ENCODE measurements around the gene DMTF1. TPM values are rescaled to one million over a fixed set of nuclear protein-coding genes. Genes with fewer than 3 reads are reported as not detected.

The DMTF1 gene
- total and polyA plus RNA-seq, 9 donors, result 38.2 to 107 (median 78.3) TPM

DNA sequence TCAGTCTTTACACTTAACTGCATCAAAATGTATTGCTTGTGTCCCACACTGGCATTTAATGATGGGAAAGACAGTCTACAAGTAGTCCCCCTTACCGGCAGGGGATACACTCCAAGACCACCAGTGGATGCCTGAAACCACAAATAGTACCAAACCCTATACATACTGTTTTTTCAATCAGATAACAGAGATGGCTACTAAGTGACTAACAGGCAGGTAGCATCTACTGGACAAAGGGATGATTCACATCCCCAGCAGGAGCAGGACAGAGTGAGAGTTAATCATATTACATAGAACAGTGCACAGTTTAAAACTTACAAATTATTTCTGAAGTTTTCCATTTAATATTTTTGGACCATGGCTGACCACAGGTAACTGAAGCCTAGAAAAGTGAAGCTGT is 54.1 kb downstream of the DMTF1 start:
- H3K4me3 ChIP-seq, result no peak overlapping the region
- peaks cover 1% of the 10 kb centered on the region for H3K4me1 ChIP-seq (ENCODE audit: insufficient read depth)
- no peak overlapping the region for H3K27ac ChIP-seq
- H3K27me3 ChIP-seq, result no peaks in the 10 kb centered on the region
- H3K9me3 ChIP-seq, result no peaks in the 10 kb centered on the region
- no peak for DNase-seq
- 95 to 100% (median 100%) methylated on average over 1 of the region's 1 CpG for WGBS, 3 donors
- TF ChIP-seq EP300 (IDR thresholded peaks at IDR 0.05) (no peak), POLR2A (IDR thresholded peaks at IDR 0.05) (no peak)
- TF ChIP-seq, protein P1, sequence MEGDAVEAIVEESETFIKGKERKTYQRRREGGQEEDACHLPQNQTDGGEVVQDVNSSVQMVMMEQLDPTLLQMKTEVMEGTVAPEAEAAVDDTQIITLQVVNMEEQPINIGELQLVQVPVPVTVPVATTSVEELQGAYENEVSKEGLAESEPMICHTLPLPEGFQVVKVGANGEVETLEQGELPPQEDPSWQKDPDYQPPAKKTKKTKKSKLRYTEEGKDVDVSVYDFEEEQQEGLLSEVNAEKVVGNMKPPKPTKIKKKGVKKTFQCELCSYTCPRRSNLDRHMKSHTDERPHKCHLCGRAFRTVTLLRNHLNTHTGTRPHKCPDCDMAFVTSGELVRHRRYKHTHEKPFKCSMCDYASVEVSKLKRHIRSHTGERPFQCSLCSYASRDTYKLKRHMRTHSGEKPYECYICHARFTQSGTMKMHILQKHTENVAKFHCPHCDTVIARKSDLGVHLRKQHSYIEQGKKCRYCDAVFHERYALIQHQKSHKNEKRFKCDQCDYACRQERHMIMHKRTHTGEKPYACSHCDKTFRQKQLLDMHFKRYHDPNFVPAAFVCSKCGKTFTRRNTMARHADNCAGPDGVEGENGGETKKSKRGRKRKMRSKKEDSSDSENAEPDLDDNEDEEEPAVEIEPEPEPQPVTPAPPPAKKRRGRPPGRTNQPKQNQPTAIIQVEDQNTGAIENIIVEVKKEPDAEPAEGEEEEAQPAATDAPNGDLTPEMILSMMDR (IDR thresholded peaks at IDR 0.05), result no peak
- no peaks in the 10 kb centered on the region for H3K36me3 ChIP-seq
- intact Hi-C loops (cut with DNase I), result no loop called here

DNA sequence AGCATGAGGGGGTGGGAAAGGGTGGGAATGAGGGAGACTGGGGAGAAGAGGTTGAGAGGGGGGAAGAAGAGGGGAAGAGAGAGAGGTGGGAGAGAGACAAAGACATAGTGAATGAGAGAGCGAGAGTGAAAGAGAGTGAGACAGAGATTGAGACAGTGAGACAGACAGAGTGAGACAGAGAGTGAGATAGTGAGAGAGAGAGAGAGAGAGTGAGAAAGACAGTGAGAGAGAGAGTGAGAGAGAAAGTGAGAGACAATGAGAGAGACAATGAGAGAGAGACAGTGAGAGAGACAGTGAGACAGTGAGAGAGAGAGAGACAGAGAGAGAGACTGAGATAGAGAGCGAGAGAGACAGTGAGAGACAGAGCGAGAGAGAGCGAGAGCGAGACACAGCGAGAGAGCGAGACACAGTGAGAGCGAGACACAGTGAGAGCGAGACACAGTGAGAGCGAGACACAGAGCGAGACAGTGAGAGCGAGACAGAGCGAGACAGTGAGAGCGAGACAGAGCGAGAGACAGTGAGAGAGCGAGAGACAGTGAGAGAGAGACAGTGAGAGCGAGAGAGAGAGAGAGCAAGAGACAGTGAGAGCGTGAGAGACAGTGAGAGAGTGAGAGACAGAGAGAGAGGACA is 57.2 kb downstream of the DMTF1 start:
- Histone ChIP-seq H3K4me1 (ENCODE audit: insufficient read depth) (peaks cover 3% of the 10 kb centered on the region), H3K4me3 (no peak overlapping the region), H3K27ac (no peak overlapping the region), H3K9me3 (no peaks in the 10 kb centered on the region), H3K36me3 (no peaks in the 10 kb centered on the region), H3K27me3 (no peaks in the 10 kb centered on the region)
- intact Hi-C loops (cut with DNase I), result no loop called here
- no peak for DNase-seq
- WGBS, 3 donors, result 89 to 95% (median 89%) methylated on average over 17 to 18 of the region's 18 CpGs
- TF ChIP-seq, protein P1 (IDR thresholded peaks at IDR 0.05), result no peak
- TF ChIP-seq POLR2A (IDR thresholded peaks at IDR 0.05) (no peak), EP300 (IDR thresholded peaks at IDR 0.05) (no peak)

DNA sequence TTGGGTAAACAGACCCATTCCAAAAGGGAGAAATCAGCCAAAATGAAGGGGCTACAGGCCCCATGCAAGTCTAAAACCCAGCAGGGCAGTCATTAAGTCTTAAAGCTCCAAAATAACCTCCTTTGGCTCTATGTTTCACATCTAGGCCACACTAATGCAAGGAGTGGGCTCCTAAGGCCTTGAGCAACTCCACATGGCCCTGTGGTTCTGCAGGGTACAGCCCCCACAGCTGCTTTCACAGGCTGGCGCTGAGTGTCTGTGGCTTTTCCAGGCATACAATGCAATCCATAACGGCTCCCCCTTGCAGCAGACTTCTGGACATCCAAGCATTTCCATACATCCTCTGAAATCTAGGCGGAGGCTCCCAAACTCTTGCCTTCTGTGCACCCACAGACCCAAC is 58.3 kb downstream of the DMTF1 start:
- intact Hi-C loops (cut with DNase I), result loop anchor here in 1 of 4 donors (10.0 kb wide), 1 partner anchor 56 kb away; the partner anchor contains the start of gene DMTF1
- WGBS, 3 donors, result 80 to 88% (median 86%) methylated on average over 3 of the region's 3 CpGs

DNA sequence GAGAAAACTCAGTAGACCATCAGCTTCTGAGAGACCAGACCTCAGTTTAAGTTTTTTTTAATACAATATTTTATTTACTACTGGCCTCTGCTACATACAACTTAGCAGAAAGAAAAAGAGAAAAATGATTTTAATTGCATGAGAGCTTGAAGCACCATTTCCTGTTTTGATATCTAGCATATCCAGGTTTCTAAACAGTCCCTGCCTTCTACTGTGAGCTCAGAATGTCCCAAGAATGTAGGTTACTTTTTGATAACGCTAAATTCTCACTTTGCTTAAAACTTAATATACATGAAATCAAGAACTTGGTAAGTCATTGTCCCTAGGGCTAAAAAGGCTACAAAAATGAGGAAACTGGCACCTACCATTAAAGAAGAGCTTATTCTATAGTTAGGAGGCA is 60.2 kb downstream of the DMTF1 start:
- DNase-seq, result no peak
- Histone ChIP-seq H3K4me3 (no peak overlapping the region), H3K4me1 (ENCODE audit: insufficient read depth) (peaks cover 1% of the 10 kb centered on the region), H3K27ac (no peak overlapping the region), H3K27me3 (no peaks in the 10 kb centered on the region), H3K9me3 (no peaks in the 10 kb centered on the region), H3K36me3 (no peaks in the 10 kb centered on the region)
- intact Hi-C loops (cut with DNase I), result loop anchor here in 1 of 4 donors (10.0 kb wide), 1 partner anchor 58 kb away; the partner anchor contains the start of gene DMTF1
- TF ChIP-seq EP300 (IDR thresholded peaks at IDR 0.05), result no peak
- TF ChIP-seq POLR2A (IDR thresholded peaks at IDR 0.05), result no peak
- TF ChIP-seq, protein P1 (IDR thresholded peaks at IDR 0.05), result no peak
- 41 to 63% (median 50%) methylated on average over 1 of the region's 1 CpG for WGBS, 3 donors

More for the DNA sequence above, 58.3 kb downstream of the DMTF1 start:
- no peak for DNase-seq
- H3K4me3 ChIP-seq, result no peak overlapping the region
- H3K9me3 ChIP-seq, result no peaks in the 10 kb centered on the region
- no peaks in the 10 kb centered on the region for H3K27me3 ChIP-seq
- H3K27ac ChIP-seq, result no peak overlapping the region
- H3K36me3 ChIP-seq, result no peaks in the 10 kb centered on the region
- TF ChIP-seq POLR2A (IDR thresholded peaks at IDR 0.05), result no peak
- TF ChIP-seq, protein P1 (IDR thresholded peaks at IDR 0.05), result no peak
- peaks cover 1% of the 10 kb centered on the region for H3K4me1 ChIP-seq (ENCODE audit: insufficient read depth)
